ENCODE data around the gene PIGB.

DNA sequence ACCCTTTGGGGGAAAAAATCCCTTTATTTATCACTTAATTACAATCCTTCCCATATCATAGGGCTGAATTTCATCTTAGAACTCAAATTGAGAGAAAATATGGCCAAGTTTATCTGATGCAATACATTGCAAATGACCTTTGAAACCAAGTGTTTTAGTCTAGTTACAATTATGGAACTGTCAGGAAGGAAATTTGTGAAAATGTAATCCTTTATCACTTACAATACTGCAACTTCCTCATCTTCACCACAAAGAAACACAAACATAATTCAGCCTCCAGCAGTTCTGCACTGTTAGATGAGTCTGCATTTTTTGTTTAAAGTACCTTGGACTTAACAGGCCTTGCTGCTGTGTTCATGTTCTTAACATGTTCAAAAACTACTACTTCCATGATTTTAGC is 84.5 kb downstream of the PIGB start:
- no peak for TF ChIP-seq EP300 (IDR thresholded peaks at IDR 0.05; ENCODE audit: borderline replicate concordance)
- TF ChIP-seq, protein P1, sequence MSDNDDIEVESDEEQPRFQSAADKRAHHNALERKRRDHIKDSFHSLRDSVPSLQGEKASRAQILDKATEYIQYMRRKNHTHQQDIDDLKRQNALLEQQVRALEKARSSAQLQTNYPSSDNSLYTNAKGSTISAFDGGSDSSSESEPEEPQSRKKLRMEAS (IDR thresholded peaks at IDR 0.05), result no peak
- TF ChIP-seq TCF12 (IDR thresholded peaks at IDR 0.05; ENCODE audit: low read depth), result no peak
- TF ChIP-seq TAF1 (IDR thresholded peaks at IDR 0.05; ENCODE audit: low read depth), result no peak
- no peak for TF ChIP-seq CEBPB (IDR thresholded peaks at IDR 0.05)
- no peak for TF ChIP-seq FOXM1 (IDR thresholded peaks at IDR 0.05; ENCODE audit: borderline replicate concordance, low read depth)

Measured in Ishikawa (cell line).